DLD1 (cell line): Measurements from ENCODE around the gene PTPRU.
"Not testable (repeated sequence)": the region's sequence is repeated elsewhere in the genome, so short reads cannot be mapped to it uniquely, and the experiment has no call there.

Experiments
- in situ Hi-C: cut with HindIII; loops from 2 replicates; pipeline ENCODE4 v1.10.0; 2017; ENCODE audit warnings: low sequenced_read_pairs

Gene PTPRU

DNA sequence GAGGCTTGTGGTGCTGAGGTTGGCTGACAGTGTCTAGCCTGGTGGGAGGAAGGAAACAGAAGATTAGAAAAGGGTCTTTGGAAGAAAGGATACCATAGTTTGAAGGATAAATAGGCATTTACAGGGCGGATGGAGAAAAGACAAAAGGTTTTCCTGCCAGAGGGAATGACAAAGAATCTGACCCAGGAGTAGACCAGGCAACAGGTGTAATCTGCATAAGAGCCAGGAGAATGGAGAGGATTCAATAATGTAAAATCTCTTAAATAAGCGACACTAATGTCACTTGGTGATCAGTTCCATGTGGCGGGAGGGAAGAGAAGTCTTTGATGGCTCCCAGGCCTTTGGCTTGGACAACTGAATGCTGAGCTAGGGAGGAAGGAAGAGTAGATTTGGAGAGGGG is 15.0 kb upstream of the PTPRU start:
- in situ Hi-C loops: no loop called here

DNA sequence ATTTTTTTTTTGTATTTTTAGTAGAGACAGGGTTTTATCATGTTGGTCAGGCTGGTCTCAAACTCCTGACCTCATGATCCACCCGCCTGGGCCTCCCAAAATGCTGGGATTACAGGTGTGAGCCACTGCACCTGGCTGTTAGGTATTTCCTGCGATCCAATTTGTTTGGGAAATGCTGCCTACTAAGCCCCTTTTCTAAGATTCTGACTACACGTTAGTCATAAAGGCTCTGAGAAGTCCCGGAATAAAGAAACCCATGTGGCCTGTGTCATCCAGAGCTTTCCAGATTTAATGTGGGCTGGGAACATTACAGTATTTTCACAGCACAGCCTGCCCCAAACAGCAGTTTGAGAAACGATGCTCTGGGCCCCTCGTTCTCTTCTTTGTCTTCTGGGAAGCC is 14.1 kb upstream of the PTPRU start:
- in situ Hi-C loops: not testable (repeated sequence)

DNA sequence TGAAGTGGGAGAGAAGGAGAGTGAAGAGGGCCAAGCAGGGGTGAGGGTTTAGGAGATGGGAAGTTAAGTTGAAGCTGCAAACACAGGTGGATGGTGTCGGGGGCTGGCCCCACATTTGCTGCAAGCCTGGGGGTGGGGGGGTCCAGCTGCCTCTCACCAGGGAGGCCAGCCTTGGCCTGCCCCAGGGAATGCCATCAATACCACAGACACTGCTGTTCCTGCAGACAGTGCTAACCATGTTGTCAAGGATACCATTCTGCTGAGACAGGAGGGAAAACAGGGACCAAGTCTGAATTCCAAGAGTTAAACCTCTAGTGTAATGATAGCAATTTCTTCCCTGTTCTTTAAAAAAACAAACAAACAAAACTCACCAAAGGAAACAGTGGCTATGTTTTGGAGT is 13.6 kb upstream of the PTPRU start:
- in situ Hi-C loops: no loop called here

DNA sequence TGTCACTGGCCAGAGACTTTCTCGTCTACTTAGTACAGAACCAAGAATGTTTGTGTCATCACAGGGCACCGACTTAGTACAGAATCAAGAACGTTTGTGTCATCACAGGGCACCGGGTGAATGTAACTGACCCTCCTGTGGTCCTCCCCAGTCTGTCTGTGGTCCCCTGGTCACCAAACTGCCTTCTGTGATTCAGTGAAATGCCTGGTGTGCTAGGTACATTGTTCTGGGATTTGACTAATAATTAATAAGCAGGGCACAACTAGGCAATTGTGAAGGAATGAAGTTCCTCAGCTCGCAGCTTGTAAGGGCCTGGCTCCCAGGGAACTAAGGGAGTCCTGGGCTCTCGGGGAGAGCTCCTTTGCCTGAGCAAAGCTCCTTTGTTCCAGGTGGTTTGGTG is 12.8 kb upstream of the PTPRU start:
- in situ Hi-C loops: no loop called here

- in situ Hi-C loops: no loop called here
Measured at GRCh38 chr1:29224356-29224837, 11.9 kb upstream of the PTPRU start.

GRCh38 chr1:29225361-29225760 is 11.0 kb upstream of the PTPRU start:
- in situ Hi-C loops: loop anchor here (25.0 kb wide), 1 partner anchor 162 kb away; no protein-coding TSS in a partner anchor

GRCh38 chr1:29227511-29227910 is 8.8 kb upstream of the PTPRU start:
- in situ Hi-C loops: loop anchor here (25.0 kb wide), 1 partner anchor 160 kb away; no protein-coding TSS in a partner anchor

GRCh38 chr1:29230204-29230552 is 6.1 kb upstream of the PTPRU start:
- in situ Hi-C loops: loop anchor here (25.0 kb wide), 1 partner anchor 157 kb away; no protein-coding TSS in a partner anchor

DNA sequence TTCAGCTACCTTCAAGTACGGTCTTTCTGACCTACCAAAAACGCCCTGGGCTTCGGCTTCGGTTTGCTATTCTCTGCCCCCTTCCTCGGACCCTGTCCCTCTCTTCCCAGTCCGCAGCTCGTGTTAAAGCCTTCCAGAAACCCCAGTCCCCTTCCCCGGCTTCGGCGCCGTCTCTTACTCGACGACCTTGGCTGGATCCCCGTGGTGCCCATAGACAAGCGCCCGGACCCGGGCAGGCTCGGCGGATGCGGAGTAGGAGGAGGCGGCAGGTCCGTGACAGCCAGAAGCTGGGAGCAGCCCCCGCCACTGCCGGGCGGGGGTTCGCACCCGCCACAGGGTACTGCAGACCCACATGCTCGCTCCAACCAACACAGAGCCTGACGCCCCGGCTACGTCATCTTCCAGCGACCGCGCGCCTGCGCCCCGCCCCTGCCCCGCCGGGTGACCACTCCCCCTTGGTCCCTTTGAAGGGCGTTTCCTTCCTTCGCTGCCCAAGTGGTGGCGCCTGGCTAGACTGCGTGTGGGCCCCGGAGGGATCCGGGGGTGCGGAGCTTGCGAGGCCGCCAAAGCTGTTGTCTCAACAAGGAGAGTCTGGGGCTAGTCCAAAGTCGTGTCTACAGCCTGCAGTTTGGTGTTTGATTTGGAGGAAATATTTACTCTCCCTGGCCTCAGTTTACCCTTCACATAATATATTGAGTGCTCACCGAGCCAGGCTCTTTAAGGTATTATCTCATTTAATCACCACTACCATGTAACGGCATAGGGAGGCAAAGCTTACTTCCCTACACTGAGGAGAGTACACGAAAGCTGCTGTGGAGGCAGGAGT is 5.6 kb upstream of the PTPRU start, which contains the start of gene MECR:
MECR (minus strand) TSS at position 382 of the 826 bp plus-strand sequence; CDS start at position 354, 28 bp downstream.
- in situ Hi-C loops: loop anchor here (25.0 kb wide), 1 partner anchor 157 kb away; no protein-coding TSS in a partner anchor

DNA sequence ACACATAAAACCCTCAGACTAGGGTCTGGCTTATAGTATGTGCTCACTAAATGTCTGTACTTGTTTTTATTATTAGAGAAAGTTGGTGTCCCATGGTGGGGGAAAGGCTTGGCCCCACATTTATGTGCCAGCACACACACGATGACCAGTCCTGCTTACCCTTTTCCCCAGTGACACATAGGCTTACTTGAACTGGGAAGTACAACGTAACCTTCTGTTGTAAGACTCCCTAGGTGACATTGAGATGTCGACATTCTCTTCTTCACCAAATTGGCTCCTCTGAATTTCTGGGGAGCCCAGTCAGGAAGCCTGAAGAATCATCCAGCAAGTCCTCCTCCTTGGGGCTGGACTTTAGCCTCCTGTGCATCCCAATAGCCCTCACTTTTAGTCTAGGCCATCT is 3.9 kb upstream of the PTPRU start:
- in situ Hi-C loops: loop anchor here (25.0 kb wide), 1 partner anchor 155 kb away; no protein-coding TSS in a partner anchor

DNA sequence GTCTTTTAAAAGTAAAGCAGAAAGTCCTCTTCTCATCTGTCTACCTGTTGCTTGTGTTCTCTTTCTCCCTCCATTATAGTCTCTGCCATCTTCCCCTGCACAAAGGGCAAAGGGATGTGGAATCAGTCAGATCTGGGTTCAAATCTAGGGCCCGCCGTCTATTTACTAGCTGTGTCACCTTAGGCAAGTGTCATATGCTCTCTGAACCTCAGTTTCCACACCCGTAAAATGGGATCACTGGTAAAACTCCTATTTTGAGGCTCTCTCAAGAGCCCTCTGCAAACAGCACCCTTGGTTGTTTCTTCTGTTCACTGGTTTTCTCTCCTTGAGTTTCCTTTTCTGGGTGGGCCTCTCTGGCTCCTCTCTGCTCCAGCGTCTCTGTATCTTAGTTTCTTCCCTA is 2.6 kb upstream of the PTPRU start:
- in situ Hi-C loops: loop anchor here (25.0 kb wide), 1 partner anchor 154 kb away; no protein-coding TSS in a partner anchor

GRCh38 chr1:29234471-29234870 is 1.9 kb upstream of the PTPRU start:
- in situ Hi-C loops: loop anchor here (25.0 kb wide), 1 partner anchor 153 kb away; no protein-coding TSS in a partner anchor

DNA sequence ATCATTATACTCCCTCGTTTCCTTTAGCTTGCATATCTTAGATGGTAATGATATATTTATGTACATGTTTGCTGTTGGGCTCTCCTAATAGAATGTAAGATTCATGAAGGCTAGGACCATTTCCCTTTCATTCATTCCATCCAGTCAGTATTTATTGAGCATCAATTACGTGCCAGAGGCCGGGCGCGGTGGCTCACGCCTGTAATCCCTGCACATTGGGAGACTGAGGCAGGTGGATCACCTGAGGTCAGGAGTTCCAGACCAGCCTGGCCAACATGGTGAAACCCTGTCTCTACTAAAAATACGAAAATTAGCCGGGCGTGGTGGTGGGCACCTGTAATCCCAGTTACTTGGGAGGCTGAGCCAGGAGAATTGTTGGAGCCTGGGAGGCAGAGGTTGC is 1.4 kb upstream of the PTPRU start:
- in situ Hi-C loops: loop anchor here (25.0 kb wide), 1 partner anchor 152 kb away; no protein-coding TSS in a partner anchor

- in situ Hi-C loops: loop anchor here (25.0 kb wide), 1 partner anchor 151 kb away; no protein-coding TSS in a partner anchor
Measured at GRCh38 chr1:29236712-29237128, 398 bp downstream of the PTPRU start.

DNA sequence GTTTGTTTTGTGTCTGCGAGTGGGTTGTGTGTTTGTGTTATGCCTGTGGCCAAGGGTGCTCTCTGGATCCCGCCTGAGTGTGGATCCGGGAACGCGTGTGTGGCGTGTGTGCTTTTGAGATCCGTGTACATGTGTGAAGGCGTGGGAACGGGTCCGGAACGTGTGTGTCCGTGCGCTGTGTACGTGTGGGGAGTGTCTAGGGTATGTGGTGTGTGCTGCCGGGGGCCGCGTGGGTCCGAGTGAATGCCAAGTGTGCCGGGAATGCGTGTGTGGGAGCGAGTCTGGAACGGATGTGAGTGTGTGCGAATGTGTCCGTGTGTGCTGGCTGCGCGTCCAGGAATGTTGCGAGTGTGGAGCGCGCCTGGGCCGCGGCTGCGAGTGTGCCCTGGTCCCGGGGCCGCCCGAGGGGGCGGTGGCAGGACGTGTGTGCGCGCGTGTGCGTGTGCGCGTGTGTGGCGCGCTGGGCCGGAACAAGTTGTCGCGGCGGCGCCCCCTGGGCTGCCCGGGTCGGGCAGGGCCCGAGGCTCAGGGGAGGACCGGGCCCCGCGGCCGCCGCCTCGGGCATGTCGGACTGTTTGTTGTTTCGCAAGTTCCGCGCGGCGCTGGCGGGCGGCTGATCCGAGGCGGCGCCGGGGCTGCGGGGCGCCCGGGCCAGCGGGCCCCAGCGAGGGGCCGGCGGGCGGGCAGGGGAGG is 953 bp downstream of the PTPRU start:
- in situ Hi-C loops: loop anchor here (25.0 kb wide), 1 partner anchor 150 kb away; no protein-coding TSS in a partner anchor

DNA sequence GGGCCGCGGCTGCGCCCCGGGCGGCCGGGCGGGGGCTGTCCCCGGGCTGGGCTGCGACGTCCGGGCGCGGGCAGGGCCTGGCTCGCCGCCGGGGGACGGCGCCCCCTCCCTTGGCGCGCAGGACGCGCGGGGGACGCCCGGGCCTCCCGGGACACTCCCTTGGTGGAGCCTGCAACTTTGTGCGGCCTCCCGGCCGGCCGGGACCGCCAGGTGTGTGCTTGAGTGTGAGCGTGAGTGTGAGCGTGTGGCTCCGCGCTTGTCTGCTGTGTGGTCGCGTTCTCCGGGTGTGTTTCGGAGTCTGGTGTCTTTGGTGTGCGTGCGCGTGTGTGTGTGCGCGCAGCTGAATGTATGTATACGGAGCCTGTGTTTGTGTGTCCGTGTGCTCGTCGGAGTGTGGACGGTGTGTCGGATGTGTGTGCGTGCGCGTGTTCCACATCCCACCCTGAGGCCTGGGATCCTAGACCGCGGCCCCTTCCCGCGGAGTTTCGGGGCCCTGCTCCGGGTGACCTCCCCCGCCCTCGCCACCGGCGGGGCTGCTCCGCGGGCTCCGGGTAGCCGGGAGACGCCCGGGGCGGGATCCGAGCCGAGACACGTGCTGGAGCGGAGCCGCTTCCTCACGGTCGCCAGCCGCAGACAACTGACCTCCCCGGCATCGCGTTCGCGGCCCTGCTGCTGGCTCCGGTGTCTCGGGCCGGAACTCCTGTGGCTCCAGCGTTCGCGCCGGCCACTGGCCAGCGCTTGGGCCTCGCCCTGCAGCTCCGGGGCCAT is 1.7 kb downstream of the PTPRU start:
- in situ Hi-C loops: loop anchor here (25.0 kb wide), 1 partner anchor 149 kb away; no protein-coding TSS in a partner anchor

DNA sequence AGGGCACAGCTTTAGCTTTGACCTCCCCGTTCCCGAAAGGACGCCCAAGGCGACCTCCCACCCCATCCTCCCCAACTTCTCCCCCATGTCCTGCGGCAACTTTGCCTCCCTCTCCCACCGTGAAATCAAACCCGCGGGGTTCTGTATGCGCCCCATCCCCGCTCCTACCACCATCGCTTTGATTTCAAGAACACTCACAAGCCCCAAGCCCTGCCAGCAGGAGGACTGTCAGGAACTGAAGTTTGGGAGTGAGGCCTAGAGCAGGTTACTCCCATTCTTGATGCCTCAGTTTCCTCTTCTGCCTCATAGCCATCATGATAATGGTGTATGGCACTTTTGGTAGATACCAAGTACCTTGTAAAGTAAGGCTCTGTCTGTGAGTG is 2.3 kb downstream of the PTPRU start:
- in situ Hi-C loops: loop anchor here (25.0 kb wide), 1 partner anchor 149 kb away; no protein-coding TSS in a partner anchor

GRCh38 chr1:29239142-29239541 is 2.8 kb downstream of the PTPRU start:
- in situ Hi-C loops: loop anchor here (25.0 kb wide), 1 partner anchor 148 kb away; no protein-coding TSS in a partner anchor

- in situ Hi-C loops: loop anchor here (25.0 kb wide), 1 partner anchor 147 kb away; no protein-coding TSS in a partner anchor
Measured at GRCh38 chr1:29240400-29240837, 4.1 kb downstream of the PTPRU start.

- in situ Hi-C loops: loop anchor here (25.0 kb wide), 1 partner anchor 146 kb away; no protein-coding TSS in a partner anchor
Measured at GRCh38 chr1:29240986-29241385, 4.7 kb downstream of the PTPRU start.
